B cell (primary cell): ENCODE data around the gene SLCO3A1.

Source experiments
- EZH2 ChIP-seq: IDR thresholded peaks from 2 replicates; pipeline ENCODE4 v1.6.1; 2012; ENCODE audit warnings: borderline replicate concordance, low read depth, mild to moderate bottlenecking, moderate library complexity, low read length; ENCODE audit not compliant: insufficient read depth, poor library complexity, severe bottlenecking
- TF ChIP-seq, protein P1 (sequence below): fragments of 200-600 bp; IDR thresholded peaks from one replicate; pipeline ENCODE4 v1.8.0; 2022; ENCODE audit warnings: antibody characterized with exemption, mild to moderate bottlenecking

DNA sequence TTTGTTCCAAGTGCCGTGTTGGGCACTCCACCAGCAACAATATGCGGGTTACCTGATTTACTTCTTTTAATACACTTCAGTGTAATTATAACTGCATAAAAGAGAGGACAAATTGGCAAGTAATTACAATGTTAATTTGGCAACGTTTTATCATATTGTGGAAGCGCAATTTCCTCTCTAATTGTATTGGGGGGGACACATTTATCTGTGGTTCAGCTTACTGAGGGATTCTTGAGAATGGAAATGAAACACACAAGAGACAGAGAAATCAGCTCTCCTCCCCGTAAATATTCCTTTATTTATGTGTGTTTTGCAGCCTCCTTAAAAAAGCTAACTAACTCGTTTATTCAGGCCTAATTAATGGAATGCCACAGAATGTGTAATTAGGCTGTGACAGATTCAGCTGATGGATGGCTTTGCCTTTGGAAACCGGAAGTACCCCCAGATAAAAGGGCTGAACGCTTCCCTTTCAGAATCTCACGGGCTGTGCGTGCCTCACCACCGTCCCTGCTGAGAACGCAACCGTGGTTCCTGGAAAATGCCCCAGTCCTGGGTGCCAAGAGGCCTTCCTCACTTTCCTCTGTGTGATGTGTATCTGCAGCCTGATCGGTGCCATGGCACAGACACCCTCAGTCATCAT is 293.1 kb downstream of the SLCO3A1 start:
- TF ChIP-seq, protein P1, sequence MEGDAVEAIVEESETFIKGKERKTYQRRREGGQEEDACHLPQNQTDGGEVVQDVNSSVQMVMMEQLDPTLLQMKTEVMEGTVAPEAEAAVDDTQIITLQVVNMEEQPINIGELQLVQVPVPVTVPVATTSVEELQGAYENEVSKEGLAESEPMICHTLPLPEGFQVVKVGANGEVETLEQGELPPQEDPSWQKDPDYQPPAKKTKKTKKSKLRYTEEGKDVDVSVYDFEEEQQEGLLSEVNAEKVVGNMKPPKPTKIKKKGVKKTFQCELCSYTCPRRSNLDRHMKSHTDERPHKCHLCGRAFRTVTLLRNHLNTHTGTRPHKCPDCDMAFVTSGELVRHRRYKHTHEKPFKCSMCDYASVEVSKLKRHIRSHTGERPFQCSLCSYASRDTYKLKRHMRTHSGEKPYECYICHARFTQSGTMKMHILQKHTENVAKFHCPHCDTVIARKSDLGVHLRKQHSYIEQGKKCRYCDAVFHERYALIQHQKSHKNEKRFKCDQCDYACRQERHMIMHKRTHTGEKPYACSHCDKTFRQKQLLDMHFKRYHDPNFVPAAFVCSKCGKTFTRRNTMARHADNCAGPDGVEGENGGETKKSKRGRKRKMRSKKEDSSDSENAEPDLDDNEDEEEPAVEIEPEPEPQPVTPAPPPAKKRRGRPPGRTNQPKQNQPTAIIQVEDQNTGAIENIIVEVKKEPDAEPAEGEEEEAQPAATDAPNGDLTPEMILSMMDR, result no peak
- no peak for TF ChIP-seq EZH2
